ENCODE data around the gene PLCL1. TPM values are rescaled to one million over a fixed set of nuclear protein-coding genes. Genes with fewer than 3 reads are reported as not detected.

PLCL1 gene
- total and polyA plus RNA-seq, 4 donors, result 5.1 to 15.7 (median 13.2) TPM

- WGBS, 2 donors, result 6% methylated on average over 76 to 79 of the region's 79 CpGs
- intact Hi-C loops (cut with DNase I), result no loop called here
- DNase-seq (peak; percentile 51 to 81), ATAC-seq (ENCODE audit: low FRiP score) (peak; percentile 52)
- Histone ChIP-seq H3K27me3 (ENCODE audit: control insufficient read depth in 1 of 2, insufficient read depth in 2 of 2, low read length in 1 of 2) (no peaks in the 10 kb centered on the region), H3K36me3 (ENCODE audit: control insufficient read depth in 1 of 2, insufficient read depth in 2 of 2, low read length in 1 of 2) (no peaks in the 10 kb centered on the region), H3K4me3 (ENCODE audit: low read length in 2 of 2) (peak overlapping the region; percentile 31 to 40), H3K9me3 (ENCODE audit: control insufficient read depth, low read length) (no peaks in the 10 kb centered on the region), H3K27ac (ENCODE audit: low read depth in 1 of 2, low read length in 2 of 2) (no peak overlapping the region), H3K4me1 (ENCODE audit: control insufficient read depth in 1 of 2, insufficient read depth in 2 of 2, low read length in 2 of 2) (no peaks in the 10 kb centered on the region)
Measured at GRCh38 chr2:197786010-197786877, 18.1 kb upstream of the PLCL1 start.

GRCh38 chr2:197793456-197793855 lies 10.9 kb upstream of the PLCL1 start:
- Histone ChIP-seq H3K4me3 (ENCODE audit: low read length in 2 of 2) (no peak overlapping the region), H3K4me1 (ENCODE audit: control insufficient read depth in 1 of 2, insufficient read depth in 2 of 2, low read length in 2 of 2) (no peaks in the 10 kb centered on the region), H3K27me3 (ENCODE audit: control insufficient read depth in 1 of 2, insufficient read depth in 2 of 2, low read length in 1 of 2) (no peaks in the 10 kb centered on the region), H3K9me3 (ENCODE audit: control insufficient read depth, low read length) (no peaks in the 10 kb centered on the region), H3K27ac (ENCODE audit: low read depth in 1 of 2, low read length in 2 of 2) (no peak overlapping the region), H3K36me3 (ENCODE audit: control insufficient read depth in 1 of 2, insufficient read depth in 2 of 2, low read length in 1 of 2) (no peaks in the 10 kb centered on the region)
- no peak for DNase-seq
- WGBS, 2 donors, result 42 to 57% methylated on average over 1 of the region's 1 CpG
- no peak for ATAC-seq (ENCODE audit: low FRiP score)
- intact Hi-C loops (cut with DNase I), result no loop called here

- H3K4me3 ChIP-seq (ENCODE audit: low read length in 2 of 2), result no peak overlapping the region
- H3K27ac ChIP-seq (ENCODE audit: low read depth in 1 of 2, low read length in 2 of 2), result no peak overlapping the region
- DNase-seq (no peak), ATAC-seq (ENCODE audit: low FRiP score) (no peak)
- no peaks in the 10 kb centered on the region for H3K36me3 ChIP-seq (ENCODE audit: control insufficient read depth in 1 of 2, insufficient read depth in 2 of 2, low read length in 1 of 2)
- no peaks in the 10 kb centered on the region for H3K27me3 ChIP-seq (ENCODE audit: control insufficient read depth in 1 of 2, insufficient read depth in 2 of 2, low read length in 1 of 2)
- intact Hi-C loops (cut with DNase I), result no loop called here
- no peaks in the 10 kb centered on the region for H3K9me3 ChIP-seq (ENCODE audit: control insufficient read depth, low read length)
- no peaks in the 10 kb centered on the region for H3K4me1 ChIP-seq (ENCODE audit: control insufficient read depth in 1 of 2, insufficient read depth in 2 of 2, low read length in 2 of 2)
Measured at GRCh38 chr2:197795277-197795676, 9.1 kb upstream of the PLCL1 start.

- Histone ChIP-seq H3K27ac (ENCODE audit: low read depth in 1 of 2, low read length in 2 of 2) (no peak overlapping the region), H3K27me3 (ENCODE audit: control insufficient read depth in 1 of 2, insufficient read depth in 2 of 2, low read length in 1 of 2) (no peaks in the 10 kb centered on the region), H3K9me3 (ENCODE audit: control insufficient read depth, low read length) (no peaks in the 10 kb centered on the region), H3K4me1 (ENCODE audit: control insufficient read depth in 1 of 2, insufficient read depth in 2 of 2, low read length in 2 of 2) (peaks cover 0 to 4% of the 10 kb centered on the region in 2 donors), H3K4me3 (ENCODE audit: low read length in 2 of 2) (no peak overlapping the region), H3K36me3 (ENCODE audit: control insufficient read depth in 1 of 2, insufficient read depth in 2 of 2, low read length in 1 of 2) (no peaks in the 10 kb centered on the region)
- ATAC-seq (ENCODE audit: low FRiP score) (no peak), DNase-seq (no peak)
- intact Hi-C loops (cut with DNase I), result no loop called here
- 30 to 35% methylated on average over 4 of the region's 4 CpGs for WGBS, 2 donors
Measured at GRCh38 chr2:197798187-197798586, 6.2 kb upstream of the PLCL1 start.

- no peaks in the 10 kb centered on the region for H3K9me3 ChIP-seq (ENCODE audit: control insufficient read depth, low read length)
- intact Hi-C loops (cut with DNase I), result no loop called here
- H3K4me1 ChIP-seq (ENCODE audit: control insufficient read depth in 1 of 2, insufficient read depth in 2 of 2, low read length in 2 of 2), result peaks cover 0 to 4% of the 10 kb centered on the region in 2 donors
- WGBS, 2 donors, result 89 to 91% methylated on average over 3 of the region's 3 CpGs
- H3K27ac ChIP-seq (ENCODE audit: low read depth in 1 of 2, low read length in 2 of 2), result no peak overlapping the region
- no peaks in the 10 kb centered on the region for H3K27me3 ChIP-seq (ENCODE audit: control insufficient read depth in 1 of 2, insufficient read depth in 2 of 2, low read length in 1 of 2)
- no peak overlapping the region for H3K4me3 ChIP-seq (ENCODE audit: low read length in 2 of 2)
- DNase-seq, result no peak
- ATAC-seq (ENCODE audit: low FRiP score), result no peak
- H3K36me3 ChIP-seq (ENCODE audit: control insufficient read depth in 1 of 2, insufficient read depth in 2 of 2, low read length in 1 of 2), result no peaks in the 10 kb centered on the region
Measured at GRCh38 chr2:197799068-197799467, 5.3 kb upstream of the PLCL1 start.

- H3K36me3 ChIP-seq (ENCODE audit: control insufficient read depth in 1 of 2, insufficient read depth in 2 of 2, low read length in 1 of 2), result no peaks in the 10 kb centered on the region
- H3K9me3 ChIP-seq (ENCODE audit: control insufficient read depth, low read length), result no peaks in the 10 kb centered on the region
- ATAC-seq (ENCODE audit: low FRiP score) (no peak), DNase-seq (no peak)
- H3K27me3 ChIP-seq (ENCODE audit: control insufficient read depth in 1 of 2, insufficient read depth in 2 of 2, low read length in 1 of 2), result no peaks in the 10 kb centered on the region
- peaks cover 0 to 4% of the 10 kb centered on the region in 2 donors for H3K4me1 ChIP-seq (ENCODE audit: control insufficient read depth in 1 of 2, insufficient read depth in 2 of 2, low read length in 2 of 2)
- no peak overlapping the region for H3K27ac ChIP-seq (ENCODE audit: low read depth in 1 of 2, low read length in 2 of 2)
- intact Hi-C loops (cut with DNase I), result loop anchor here (2.0 to 10.0 kb wide), 3 partner anchors 175 to 497 kb away; no protein-coding TSS in a partner anchor
- WGBS, 2 donors, result 51 to 76% methylated on average over 2 of the region's 2 CpGs
- H3K4me3 ChIP-seq (ENCODE audit: low read length in 2 of 2), result no peak overlapping the region
Measured at GRCh38 chr2:197800091-197800490, 4.3 kb upstream of the PLCL1 start.

GRCh38 chr2:197801033-197801432 lies 3.4 kb upstream of the PLCL1 start:
- Histone ChIP-seq H3K9me3 (ENCODE audit: control insufficient read depth, low read length) (no peaks in the 10 kb centered on the region), H3K27me3 (ENCODE audit: control insufficient read depth in 1 of 2, insufficient read depth in 2 of 2, low read length in 1 of 2) (no peaks in the 10 kb centered on the region)
- no peak for ATAC-seq (ENCODE audit: low FRiP score)

GRCh38 chr2:197803033-197803444 lies 1.4 kb upstream of the PLCL1 start:
- Histone ChIP-seq H3K4me1 (ENCODE audit: control insufficient read depth in 1 of 2, insufficient read depth in 2 of 2, low read length in 2 of 2) (peaks cover 0 to 4% of the 10 kb centered on the region in 2 donors), H3K27me3 (ENCODE audit: control insufficient read depth in 1 of 2, insufficient read depth in 2 of 2, low read length in 1 of 2) (no peaks in the 10 kb centered on the region), H3K9me3 (ENCODE audit: control insufficient read depth, low read length) (no peaks in the 10 kb centered on the region), H3K36me3 (ENCODE audit: control insufficient read depth in 1 of 2, insufficient read depth in 2 of 2, low read length in 1 of 2) (no peaks in the 10 kb centered on the region), H3K4me3 (ENCODE audit: low read length in 2 of 2) (peak overlapping the region in 1 of 2 donors; percentile 21), H3K27ac (ENCODE audit: low read depth in 1 of 2, low read length in 2 of 2) (no peak overlapping the region)
- intact Hi-C loops (cut with DNase I), result loop anchor here (1.0 to 10.0 kb wide), 4 partner anchors 172 to 324 kb away; no protein-coding TSS in a partner anchor
- ATAC-seq (ENCODE audit: low FRiP score) (peak; percentile 76), DNase-seq (no peak)
- WGBS, 2 donors, result 0 to 4% methylated on average over 2 of the region's 2 CpGs

More at GRCh38 chr2:197801033-197801432, 3.4 kb upstream of the PLCL1 start:
- Histone ChIP-seq H3K36me3 (ENCODE audit: control insufficient read depth in 1 of 2, insufficient read depth in 2 of 2, low read length in 1 of 2) (no peaks in the 10 kb centered on the region), H3K27ac (ENCODE audit: low read depth in 1 of 2, low read length in 2 of 2) (no peak overlapping the region), H3K4me1 (ENCODE audit: control insufficient read depth in 1 of 2, insufficient read depth in 2 of 2, low read length in 2 of 2) (peaks cover 0 to 4% of the 10 kb centered on the region in 2 donors), H3K4me3 (ENCODE audit: low read length in 2 of 2) (no peak overlapping the region)
- DNase-seq, result no peak
- intact Hi-C loops (cut with DNase I), result loop anchor here (2.0 to 10.0 kb wide), 3 partner anchors 174 to 496 kb away; no protein-coding TSS in a partner anchor
